NT2/D1 (cell line): ENCODE measurements around the gene P2RX7.

Source experiments
- YY1 ChIP-seq: IDR thresholded peaks from 2 replicates; pipeline ENCODE4 v1.6.1; 2011; ENCODE audit not compliant: insufficient read length, insufficient read depth
- ZNF274 ChIP-seq: IDR thresholded peaks from 2 replicates; pipeline ENCODE4 v1.6.1; 2011; ENCODE audit warnings: mild to moderate bottlenecking, low read depth, low read length

DNA sequence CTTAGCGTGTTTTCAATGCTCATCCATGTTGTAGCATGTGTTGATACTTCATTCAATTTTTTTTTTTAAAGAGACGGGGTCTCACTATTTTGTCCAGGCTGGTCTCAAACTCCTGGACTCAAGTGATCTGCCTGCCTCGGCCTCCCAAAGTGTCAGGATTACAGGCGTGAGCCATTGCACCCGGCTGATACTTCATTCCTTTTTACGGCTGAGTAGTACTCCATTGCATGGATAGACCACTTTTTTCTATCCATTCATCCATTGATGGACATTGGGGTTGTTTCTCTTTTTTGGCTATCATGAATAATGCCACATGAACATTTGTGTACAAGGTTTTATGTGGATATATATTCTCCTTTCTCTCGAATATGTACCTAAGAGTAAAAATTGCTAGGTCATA, 1.2 kb downstream of the P2RX7 start:
- TF ChIP-seq ZNF274, result no peak
- TF ChIP-seq YY1, result no peak
